ENCODE measurements around the gene KIF26B. TPM values are rescaled to one million over a fixed set of nuclear protein-coding genes. Genes with fewer than 3 reads are reported as not detected.

KIF26B gene
- total RNA-seq, 2 experiments from 2014 or later, result not detected

DNA sequence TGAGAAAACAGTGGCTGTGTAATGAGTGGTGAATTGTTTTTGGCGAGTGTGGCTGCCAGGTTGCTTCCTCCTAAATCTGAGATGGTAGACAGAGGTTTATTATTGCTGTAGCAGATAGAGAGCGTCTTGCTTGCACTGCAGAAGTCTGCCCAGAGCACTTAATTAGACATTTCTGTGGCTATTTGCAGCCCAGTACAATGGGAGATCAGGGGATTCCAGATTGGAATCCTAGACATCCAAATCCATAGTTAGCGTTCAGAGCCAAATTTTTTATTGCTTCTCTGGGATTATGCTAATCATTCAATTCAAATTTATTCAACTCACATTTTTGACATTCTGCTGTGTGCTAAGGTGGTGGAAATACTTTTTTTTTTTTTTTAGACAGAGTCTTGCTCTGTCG is 30.0 kb downstream of the KIF26B start:
- Mint-ChIP-seq H3K27me3 (no peaks in the 10 kb centered on the region), H3K9me3 (no peaks in the 10 kb centered on the region), H3K36me3 (ENCODE audit: low read depth) (no peaks in the 10 kb centered on the region), H3K27ac (no peak overlapping the region), H3K4me3 (no peak overlapping the region), H3K4me1 (no peaks in the 10 kb centered on the region)
- DNase-seq, result no peak
- ChIA-PET CTCF (no interaction called here), POLR2A (no interaction called here)

DNA sequence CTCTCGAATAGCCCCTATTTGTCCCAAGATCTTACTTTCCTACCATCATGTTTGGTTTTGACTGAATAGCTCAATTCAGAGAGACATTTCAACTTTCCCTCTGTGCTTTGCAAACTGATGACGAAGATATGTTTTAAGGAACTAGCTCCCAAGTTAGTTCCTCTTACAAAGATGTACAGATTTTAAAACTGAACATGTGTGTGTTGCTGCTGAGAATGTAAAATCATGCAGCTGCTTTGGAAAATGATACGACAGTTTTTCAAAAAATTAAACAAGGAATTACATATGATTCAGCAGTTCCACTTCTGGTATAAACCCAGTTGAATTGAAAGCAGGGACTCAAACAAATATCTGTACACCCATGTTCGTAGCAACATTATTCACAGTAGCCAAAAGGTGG is 33.6 kb downstream of the KIF26B start:
- Mint-ChIP-seq H3K27me3 (no peaks in the 10 kb centered on the region), H3K4me3 (no peak overlapping the region)
- CTCF ChIA-PET, result interaction anchor here (0.6 kb wide), 1 partner anchor 700 kb away, joined by 3 read pairs; no protein-coding TSS in a partner anchor

DNA sequence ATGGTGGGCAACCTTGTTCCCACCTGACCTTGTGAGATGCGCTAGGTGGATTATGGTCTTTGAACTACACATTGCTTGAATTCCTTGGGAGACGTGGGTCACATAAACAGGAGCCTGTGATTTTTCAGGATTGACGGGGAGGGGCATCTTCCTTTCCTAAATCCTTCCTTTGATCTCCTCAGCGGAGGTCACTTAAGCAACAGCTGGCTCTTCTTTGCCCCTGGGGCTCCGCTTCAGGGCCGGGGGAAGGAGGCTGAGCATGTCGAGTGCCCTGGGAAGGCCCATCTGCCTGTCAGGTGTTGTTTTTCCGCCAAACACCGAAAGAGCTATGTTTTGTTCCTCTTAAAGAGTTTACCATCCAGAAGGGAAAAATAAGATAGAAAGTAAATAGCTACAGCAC is 40.6 kb downstream of the KIF26B start:
- CTCF ChIA-PET, result no interaction called here
- Mint-ChIP-seq H3K36me3 (ENCODE audit: low read depth) (no peaks in the 10 kb centered on the region), H3K27me3 (peaks cover 2% of the 10 kb centered on the region), H3K27ac (no peak overlapping the region), H3K4me1 (no peaks in the 10 kb centered on the region), H3K4me3 (no peak overlapping the region), H3K9me3 (no peaks in the 10 kb centered on the region)
- DNase-seq, result no peak
- POLR2A ChIA-PET, result no interaction called here

More for the DNA sequence above, 33.6 kb downstream of the KIF26B start:
- no peaks in the 10 kb centered on the region for H3K9me3 Mint-ChIP-seq
- DNase-seq, result no peak
- H3K36me3 Mint-ChIP-seq (ENCODE audit: low read depth), result no peaks in the 10 kb centered on the region
- H3K27ac Mint-ChIP-seq, result no peak overlapping the region
- H3K4me1 Mint-ChIP-seq, result no peaks in the 10 kb centered on the region
- POLR2A ChIA-PET, result no interaction called here

DNA sequence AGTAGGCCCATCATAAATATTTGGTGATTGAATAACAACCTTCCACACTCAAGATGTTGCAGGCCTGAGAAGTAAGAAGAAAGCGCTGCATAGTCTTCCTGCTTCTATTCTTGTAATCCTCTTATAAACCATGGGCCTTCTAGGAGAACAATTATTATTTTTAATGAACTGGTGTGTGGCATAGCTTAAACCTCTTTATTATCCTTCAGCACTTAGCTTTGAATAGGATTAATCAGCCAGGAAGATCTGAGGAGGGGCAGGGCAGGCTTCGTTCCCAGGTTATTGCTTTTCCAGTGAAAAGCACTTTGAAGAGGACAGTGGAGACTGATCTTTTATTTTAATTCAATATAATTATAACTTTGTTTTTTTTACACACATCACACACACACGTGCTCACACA is 42.3 kb downstream of the KIF26B start:
- Mint-ChIP-seq H3K27ac (no peak overlapping the region), H3K27me3 (peaks cover 2% of the 10 kb centered on the region), H3K9me3 (no peaks in the 10 kb centered on the region), H3K36me3 (ENCODE audit: low read depth) (no peaks in the 10 kb centered on the region), H3K4me1 (no peaks in the 10 kb centered on the region), H3K4me3 (no peak overlapping the region)
- ChIA-PET POLR2A (no interaction called here), CTCF (interaction anchor here (0.5 kb wide), 1 partner anchor 814 kb away, joined by 4 read pairs; no protein-coding TSS in a partner anchor)
- DNase-seq, result no peak

DNA sequence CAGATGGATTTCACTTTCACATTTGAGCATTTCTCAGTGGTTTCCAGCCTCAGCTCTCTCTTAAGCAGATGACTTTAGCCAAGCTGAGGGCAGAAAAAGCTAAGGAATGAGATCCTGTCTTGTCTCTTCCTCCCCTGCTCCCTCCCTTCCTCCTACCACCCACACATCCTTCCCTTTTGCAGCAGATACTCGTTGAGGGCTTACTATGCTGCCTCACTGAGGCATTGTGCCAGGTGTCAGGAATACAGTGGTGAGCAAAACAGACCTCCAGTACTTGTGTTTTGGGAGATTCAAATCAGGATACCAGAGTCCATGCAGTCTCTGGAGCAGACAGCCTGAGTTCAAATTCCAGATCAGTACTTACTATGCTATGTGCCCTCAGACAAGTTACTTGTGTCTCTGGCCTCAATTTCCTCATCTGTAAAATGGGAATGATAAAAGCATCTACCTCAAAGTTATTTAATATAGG is 43.2 kb downstream of the KIF26B start:
- no peaks in the 10 kb centered on the region for H3K4me1 Mint-ChIP-seq
- DNase-seq, result no peak
- H3K27me3 Mint-ChIP-seq, result peaks cover 2% of the 10 kb centered on the region
- ChIA-PET POLR2A (no interaction called here), CTCF (interaction anchor here (1.1 kb wide), 1 partner anchor 45 kb away, joined by 3 read pairs; no protein-coding TSS in a partner anchor)
- no peak overlapping the region for H3K27ac Mint-ChIP-seq
- no peak overlapping the region for H3K4me3 Mint-ChIP-seq
- H3K9me3 Mint-ChIP-seq, result no peaks in the 10 kb centered on the region
- H3K36me3 Mint-ChIP-seq (ENCODE audit: low read depth), result no peaks in the 10 kb centered on the region

DNA sequence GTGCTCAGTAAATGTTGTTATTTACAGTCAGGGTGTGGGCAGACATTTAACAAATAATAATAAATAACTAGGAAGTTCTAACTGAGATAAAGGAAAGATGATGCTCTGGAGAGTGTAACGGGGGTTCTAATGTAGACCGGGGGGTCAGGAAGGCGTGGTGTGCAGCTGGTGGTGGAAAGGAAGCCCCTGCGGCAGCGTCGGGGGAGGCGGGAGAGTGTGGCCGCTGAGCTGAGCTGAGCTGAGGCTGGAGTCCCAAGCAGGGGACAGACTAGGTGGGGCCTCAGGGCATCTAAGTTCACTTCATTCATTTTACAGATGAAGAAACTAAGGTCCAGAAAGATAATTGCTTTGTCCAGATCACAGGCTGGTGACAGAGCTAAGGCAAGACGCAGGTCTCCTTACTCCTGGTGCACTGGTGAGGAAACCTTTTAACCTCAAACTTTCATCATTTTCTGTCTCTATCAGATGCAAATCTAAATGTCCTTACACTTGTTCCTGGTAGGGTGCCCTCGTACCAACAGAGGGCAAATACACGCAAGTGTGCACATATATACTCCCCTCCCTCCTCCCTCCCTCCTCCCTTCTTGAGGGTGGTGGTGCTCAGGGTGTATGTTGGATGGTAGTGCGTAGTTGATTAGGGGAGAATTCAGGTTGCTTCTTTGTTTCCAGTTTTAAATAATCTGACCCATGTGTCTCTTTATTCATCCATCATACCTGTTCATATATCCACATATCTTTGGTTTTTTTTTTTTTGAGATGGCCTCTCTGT is 44.1 kb downstream of the KIF26B start:
- ChIA-PET POLR2A (no interaction called here), CTCF (interaction anchor here (1.1 kb wide), 1 partner anchor 46 kb away, joined by 3 read pairs; no protein-coding TSS in a partner anchor)
- no peak overlapping the region for H3K4me3 Mint-ChIP-seq
- no peak for DNase-seq
- H3K36me3 Mint-ChIP-seq (ENCODE audit: low read depth), result no peaks in the 10 kb centered on the region
- no peaks in the 10 kb centered on the region for H3K9me3 Mint-ChIP-seq
- peaks cover 2% of the 10 kb centered on the region for H3K27me3 Mint-ChIP-seq
- no peak overlapping the region for H3K27ac Mint-ChIP-seq
- no peaks in the 10 kb centered on the region for H3K4me1 Mint-ChIP-seq

DNA sequence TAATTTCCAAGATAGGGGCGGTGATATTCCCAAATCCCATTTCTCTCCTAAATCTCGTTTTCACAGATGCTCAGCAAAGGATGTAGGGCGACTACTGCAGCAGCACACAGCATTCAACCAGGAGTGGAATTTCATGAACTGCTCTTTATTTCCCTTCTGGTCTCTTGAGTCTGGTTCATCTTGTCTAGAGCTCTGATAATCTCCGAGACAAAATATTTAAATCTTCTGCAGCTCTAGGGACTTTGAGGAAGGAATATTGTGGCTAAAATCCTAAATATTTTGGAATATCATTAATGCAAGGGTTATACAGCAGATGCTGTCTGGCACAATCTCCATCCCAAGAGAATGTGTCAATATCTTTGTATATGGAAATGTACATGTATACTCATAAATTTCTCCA is 45.4 kb downstream of the KIF26B start:
- Mint-ChIP-seq H3K4me1 (no peaks in the 10 kb centered on the region), H3K27ac (no peak overlapping the region), H3K9me3 (no peaks in the 10 kb centered on the region), H3K36me3 (ENCODE audit: low read depth) (no peaks in the 10 kb centered on the region), H3K4me3 (no peak overlapping the region), H3K27me3 (peaks cover 2% of the 10 kb centered on the region)
- ChIA-PET POLR2A (no interaction called here), CTCF (no interaction called here)
- no peak for DNase-seq

DNA sequence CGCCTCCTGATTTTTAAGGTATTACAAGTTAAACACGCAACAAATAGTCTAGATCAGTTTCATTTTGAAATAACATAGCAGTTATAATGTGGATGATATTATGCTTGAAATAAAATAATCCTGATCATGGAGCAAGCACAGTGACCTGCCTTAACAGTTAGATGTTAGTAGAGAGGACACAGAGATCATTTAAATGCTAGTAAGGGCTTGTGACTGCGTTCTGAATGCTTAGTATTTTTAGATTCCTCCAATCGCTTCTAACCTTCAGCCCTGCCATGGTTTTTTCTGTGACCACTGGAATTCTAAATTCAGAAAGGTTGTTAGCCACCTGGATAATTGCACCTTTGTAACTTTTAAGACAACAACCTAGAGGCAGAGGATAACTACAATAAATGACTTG is 46.4 kb downstream of the KIF26B start:
- H3K36me3 Mint-ChIP-seq (ENCODE audit: low read depth), result no peaks in the 10 kb centered on the region
- CTCF ChIA-PET, result no interaction called here
- no peak for DNase-seq
- H3K4me1 Mint-ChIP-seq, result no peaks in the 10 kb centered on the region
- no peak overlapping the region for H3K4me3 Mint-ChIP-seq
- peaks cover 2% of the 10 kb centered on the region for H3K27me3 Mint-ChIP-seq
- no peak overlapping the region for H3K27ac Mint-ChIP-seq
- POLR2A ChIA-PET, result no interaction called here
- H3K9me3 Mint-ChIP-seq, result peaks cover 2% of the 10 kb centered on the region

DNA sequence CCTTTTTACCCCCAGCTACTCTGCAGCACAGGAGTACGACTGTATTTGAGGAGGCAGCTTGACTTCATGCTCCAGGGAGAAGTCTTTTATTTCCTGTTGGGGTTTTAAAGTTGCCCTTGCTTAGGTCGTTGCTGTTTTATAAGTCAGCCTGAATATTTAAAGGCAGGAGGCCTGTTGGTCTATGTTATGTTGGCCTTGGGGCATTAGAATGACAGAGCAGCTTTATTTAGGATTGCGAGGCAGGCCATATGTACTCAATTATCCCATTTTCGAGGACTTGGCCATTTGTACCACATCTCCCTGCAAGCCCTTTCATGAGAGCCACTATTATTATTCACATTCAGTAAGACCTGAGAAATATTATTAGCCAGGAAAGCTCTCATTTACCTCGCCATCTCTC is 47.0 kb downstream of the KIF26B start:
- ChIA-PET CTCF (no interaction called here), POLR2A (no interaction called here)

DNA sequence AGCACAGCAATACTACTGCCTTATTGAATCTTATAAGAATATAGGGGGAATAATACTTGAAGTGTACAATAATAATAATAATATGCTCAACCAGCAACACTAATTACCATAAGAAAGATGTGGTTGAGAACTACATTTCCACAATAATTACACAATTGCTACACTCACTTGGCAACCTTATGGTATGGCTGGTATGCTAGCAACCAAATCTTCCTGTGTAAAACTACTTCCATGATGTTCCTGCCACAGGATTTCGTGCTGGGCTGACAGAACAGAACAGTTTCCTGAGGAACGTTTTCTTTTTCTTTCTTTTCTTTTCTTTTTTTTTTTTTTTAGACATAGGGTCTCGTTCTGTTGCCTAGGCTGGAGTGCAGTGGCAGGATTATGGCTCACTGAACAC is 50.6 kb downstream of the KIF26B start:
- peaks cover 23% of the 10 kb centered on the region for H3K9me3 Mint-ChIP-seq
- DNase-seq, result no peak
- no peak overlapping the region for H3K4me3 Mint-ChIP-seq
- ChIA-PET POLR2A (no interaction called here), CTCF (no interaction called here)
- H3K27me3 Mint-ChIP-seq, result no peaks in the 10 kb centered on the region
- no peak overlapping the region for H3K27ac Mint-ChIP-seq
- H3K4me1 Mint-ChIP-seq, result no peaks in the 10 kb centered on the region
- H3K36me3 Mint-ChIP-seq (ENCODE audit: low read depth), result no peaks in the 10 kb centered on the region

More for the DNA sequence above, 47.0 kb downstream of the KIF26B start:
- Mint-ChIP-seq H3K4me3 (no peak overlapping the region), H3K4me1 (no peaks in the 10 kb centered on the region), H3K9me3 (peaks cover 7% of the 10 kb centered on the region), H3K36me3 (ENCODE audit: low read depth) (no peaks in the 10 kb centered on the region), H3K27ac (no peak overlapping the region), H3K27me3 (peaks cover 2% of the 10 kb centered on the region)
- DNase-seq, result no peak

DNA sequence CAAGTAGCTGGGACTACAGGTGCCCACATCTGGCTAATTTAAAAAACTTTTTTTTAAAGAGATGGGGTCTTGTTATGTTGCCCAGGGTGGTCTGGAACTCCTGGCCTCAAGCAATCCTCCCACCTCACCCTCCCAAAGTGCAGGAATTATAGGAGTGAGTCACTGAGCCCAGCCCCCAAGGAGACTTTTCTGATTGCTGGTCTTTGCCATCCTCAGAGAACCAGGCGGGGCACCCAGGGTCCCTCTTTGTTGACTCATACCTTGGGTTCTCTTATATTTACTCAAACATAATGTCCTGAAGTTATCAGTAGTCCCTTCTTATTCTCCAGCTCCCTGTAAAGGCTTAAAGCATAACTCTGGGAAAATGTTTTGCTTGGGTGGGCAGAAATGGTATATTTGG is 51.1 kb downstream of the KIF26B start:
- Mint-ChIP-seq H3K4me3 (no peak overlapping the region), H3K36me3 (ENCODE audit: low read depth) (no peaks in the 10 kb centered on the region), H3K9me3 (peaks cover 25% of the 10 kb centered on the region), H3K4me1 (no peaks in the 10 kb centered on the region), H3K27ac (no peak overlapping the region), H3K27me3 (no peaks in the 10 kb centered on the region)
- POLR2A ChIA-PET, result no interaction called here
- CTCF ChIA-PET, result no interaction called here
- no peak for DNase-seq

DNA sequence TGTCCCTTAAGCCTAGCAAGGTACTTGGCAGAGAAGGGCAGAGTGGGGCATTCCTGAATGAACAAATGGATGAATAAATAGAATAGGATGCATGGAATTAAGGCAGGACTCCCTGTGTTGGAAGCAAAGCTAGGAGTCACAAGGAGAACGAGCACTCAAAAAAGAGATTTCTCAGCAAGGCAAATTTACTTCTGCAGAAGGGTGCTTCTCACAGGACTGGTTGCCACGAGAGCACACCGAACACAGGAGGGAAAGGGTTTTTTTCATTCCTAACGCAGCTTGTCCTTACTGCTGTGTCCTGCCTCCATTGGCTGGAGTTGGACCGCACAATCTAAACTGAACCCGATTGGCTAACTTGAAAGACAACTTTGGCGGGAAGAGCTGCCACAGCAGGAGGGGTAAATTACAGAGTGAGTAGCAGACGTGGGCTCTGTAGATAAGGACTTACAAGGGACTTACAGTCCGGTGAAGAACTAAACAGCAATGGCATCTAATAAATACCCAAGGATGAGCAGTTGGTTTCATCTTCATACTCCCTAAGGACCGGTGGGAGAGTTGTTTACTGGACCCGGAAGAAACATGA is 52.4 kb downstream of the KIF26B start:
- H3K9me3 Mint-ChIP-seq, result peaks cover 25% of the 10 kb centered on the region
- POLR2A ChIA-PET, result no interaction called here
- no peak overlapping the region for H3K27ac Mint-ChIP-seq
- H3K4me3 Mint-ChIP-seq, result no peak overlapping the region
- H3K27me3 Mint-ChIP-seq, result no peaks in the 10 kb centered on the region
- CTCF ChIA-PET, result no interaction called here
- H3K4me1 Mint-ChIP-seq, result no peaks in the 10 kb centered on the region
- no peaks in the 10 kb centered on the region for H3K36me3 Mint-ChIP-seq (ENCODE audit: low read depth)
- no peak for DNase-seq

DNA sequence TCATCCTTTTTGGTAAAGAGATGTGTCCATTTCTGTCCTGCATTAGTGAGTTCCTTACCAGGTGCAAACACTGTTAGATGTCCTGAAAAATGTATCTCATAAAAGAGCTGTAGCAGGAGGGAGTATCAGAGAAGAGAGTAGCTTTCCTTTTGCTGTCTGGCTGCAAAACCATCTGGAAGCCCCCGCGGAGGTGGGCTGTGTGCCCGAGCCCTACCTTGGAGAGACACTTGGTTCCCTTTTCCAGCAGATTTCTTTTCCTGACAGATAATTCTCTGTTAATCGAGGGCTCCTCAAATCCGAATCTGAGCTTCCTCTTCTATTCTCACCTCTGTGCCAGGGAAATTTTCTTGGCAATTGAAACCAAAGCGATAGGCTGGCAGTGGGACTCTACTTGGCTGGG is 53.0 kb downstream of the KIF26B start:
- ChIA-PET CTCF (no interaction called here), POLR2A (no interaction called here)
- Mint-ChIP-seq H3K27me3 (no peaks in the 10 kb centered on the region), H3K4me3 (no peak overlapping the region), H3K36me3 (ENCODE audit: low read depth) (no peaks in the 10 kb centered on the region), H3K9me3 (peaks cover 25% of the 10 kb centered on the region), H3K4me1 (no peaks in the 10 kb centered on the region), H3K27ac (no peak overlapping the region)
- DNase-seq, result no peak

All from activated CD4-positive, alpha-beta memory T cell treated with anti-CD3 and anti-CD28 coated beads, Interleukin-2, amount 10 ng/mL, durations not matched to agents 7 days and 5 days (primary cell).